Endothelial cell of umbilical vein (primary cell): ENCODE results near the gene ARL3.

Experiments used
- CTCF ChIP-seq, 2 donors: IDR thresholded peaks; 1 replicate in 1 of 2; 2 replicates in 1 of 2; pipeline ENCODE4 v1.5.1; 2011; ENCODE audit warnings: low read length in 2 of 2, mild to moderate bottlenecking in 2 of 2, moderate library complexity in 2 of 2, control low read depth in 1 of 2, inconsistent platforms in 1 of 2, low read depth in 1 of 2; ENCODE audit not compliant: insufficient read depth in 1 of 2; ENCODE audit errors: extremely low read depth in 1 of 2
- EZH2 ChIP-seq: IDR thresholded peaks from 2 replicates; pipeline ENCODE4 v1.6.1; 2012; ENCODE audit warnings: borderline replicate concordance, low read depth, mild to moderate bottlenecking, moderate library complexity, low read length, inconsistent platforms; ENCODE audit not compliant: severe bottlenecking
- FOS ChIP-seq: IDR thresholded peaks from 2 replicates; pipeline ENCODE4 v1.6.1; 2011; ENCODE audit warnings: mild to moderate bottlenecking, low read length, moderate library complexity, borderline replicate concordance; ENCODE audit not compliant: insufficient read depth

- TF ChIP-seq EZH2 (no peak), CTCF (IDR thresholded peaks at IDR 0.05; ENCODE audit: extremely low read depth in 1 of 2, insufficient read depth in 1 of 2, low read depth in 1 of 2, low read length in 2 of 2) (no peak), FOS (no peak)
These were observed 36.7 kb downstream of the ARL3 start for GRCh38 chr10:102677331-102678067.
